HL-60 (cell line): Measurements from ENCODE around the gene SLC32A1.

Source experiments
- DNase-seq, 2 experiments: peaks; one replicate each; pipeline ENCODE4 v3.0.0-alpha.2; 2010 to 2020; ENCODE audit warnings: low read depth in 1 of 2, low spot score in 1 of 2
- H3K27ac ChIP-seq: fragments of 250-450 bp; sonication (Bioruptor Pico); replicated peaks from 2 replicates; pipeline ENCODE4 v1.5.1; 2020; ENCODE audit warnings: mild to moderate bottlenecking, moderate library complexity
- H3K27me3 ChIP-seq: fragments of 250-450 bp; sonication (Bioruptor Pico); 2 replicates; pipeline ENCODE4 v1.5.1; 2021; ENCODE audit warnings: mild to moderate bottlenecking, moderate library complexity; ENCODE audit not compliant: insufficient read depth, poor library complexity, severe bottlenecking
- H3K4me3 ChIP-seq: replicated peaks from 2 replicates; pipeline ENCODE4 v1.5.1; 2011; ENCODE audit warnings: mild to moderate bottlenecking, control low read depth, low read length; ENCODE audit not compliant: insufficient read depth
- CTCF ChIP-seq: IDR thresholded peaks from one replicate; pipeline ENCODE4 v1.5.1; 2011; ENCODE audit warnings: low read length, control low read depth, inconsistent platforms; ENCODE audit not compliant: insufficient read depth
- GABPA ChIP-seq: IDR thresholded peaks from 2 replicates; pipeline ENCODE4 v1.6.1; 2012; ENCODE audit warnings: low read depth
- POLR2AphosphoS5 ChIP-seq: IDR thresholded peaks from 2 replicates; pipeline ENCODE4 v1.6.1; 2012; ENCODE audit warnings: low read depth
- REST ChIP-seq: IDR thresholded peaks from 2 replicates; pipeline ENCODE4 v1.6.1; 2012; ENCODE audit warnings: low read depth; ENCODE audit not compliant: insufficient replicate concordance
- SPI1 ChIP-seq: IDR thresholded peaks from 2 replicates; pipeline ENCODE4 v1.6.1; 2012; ENCODE audit warnings: low read depth, mild to moderate bottlenecking, borderline replicate concordance

Gene SLC32A1

GRCh38 chr20:38727607-38728190 is 3.4 kb downstream of the SLC32A1 start:
- DNase-seq = no peak
- Histone ChIP-seq H3K27ac (no peak overlapping the region), H3K27me3 (peaks cover 85% of the 10 kb centered on the region), H3K4me3 (no peak overlapping the region)
- TF ChIP-seq GABPA (no peak), CTCF (no peak), REST (no peak), SPI1 (no peak), POLR2AphosphoS5 (no peak)

- Histone ChIP-seq H3K27ac (no peak overlapping the region), H3K27me3 (peaks cover 82% of the 10 kb centered on the region), H3K4me3 (no peak overlapping the region)
- DNase-seq = no peak
- TF ChIP-seq GABPA = no peak
- no peak for TF ChIP-seq REST
- no peak for TF ChIP-seq SPI1
- TF ChIP-seq CTCF = no peak
These were observed 4.0 kb downstream of the SLC32A1 start for GRCh38 chr20:38728191-38728781.

GRCh38 chr20:38728911-38729642 is 4.8 kb downstream of the SLC32A1 start:
- Histone ChIP-seq H3K4me3 (no peak overlapping the region), H3K27me3 (peaks cover 79% of the 10 kb centered on the region), H3K27ac (no peak overlapping the region)
- DNase-seq = no peak
- TF ChIP-seq REST (no peak), CTCF (no peak), GABPA (no peak), SPI1 (no peak), POLR2AphosphoS5 (no peak)
